MM.1S (cell line): ENCODE results near the gene XPO6.

Experiments
- CTCF ChIP-seq: fragments of 300-600 bp; sonication (generic); IDR thresholded peaks from 2 replicates; pipeline ENCODE4 v1.5.1; 2016; ENCODE audit warnings: antibody characterized with exemption, low read length, mixed read lengths
- EZH2 ChIP-seq: fragments of 300-600 bp; sonication (generic); optimal IDR thresholded peaks from 2 replicates; pipeline ENCODE3; 2017; ENCODE audit warnings: low read depth, mild to moderate bottlenecking, antibody characterized with exemption, low read length, mixed read lengths

- no peak for TF ChIP-seq EZH2
- no peak for TF ChIP-seq CTCF
Measured at GRCh38 chr16:28196387-28196987, 15.3 kb downstream of the XPO6 start.
